ENCODE results near the gene KIAA1958. TPM values are rescaled to one million over a fixed set of nuclear protein-coding genes. Genes with fewer than 3 reads are reported as not detected.

The KIAA1958 gene
- total RNA-seq, 2 donors from 2014 or later: 7.0 to 42.8 TPM

DNA sequence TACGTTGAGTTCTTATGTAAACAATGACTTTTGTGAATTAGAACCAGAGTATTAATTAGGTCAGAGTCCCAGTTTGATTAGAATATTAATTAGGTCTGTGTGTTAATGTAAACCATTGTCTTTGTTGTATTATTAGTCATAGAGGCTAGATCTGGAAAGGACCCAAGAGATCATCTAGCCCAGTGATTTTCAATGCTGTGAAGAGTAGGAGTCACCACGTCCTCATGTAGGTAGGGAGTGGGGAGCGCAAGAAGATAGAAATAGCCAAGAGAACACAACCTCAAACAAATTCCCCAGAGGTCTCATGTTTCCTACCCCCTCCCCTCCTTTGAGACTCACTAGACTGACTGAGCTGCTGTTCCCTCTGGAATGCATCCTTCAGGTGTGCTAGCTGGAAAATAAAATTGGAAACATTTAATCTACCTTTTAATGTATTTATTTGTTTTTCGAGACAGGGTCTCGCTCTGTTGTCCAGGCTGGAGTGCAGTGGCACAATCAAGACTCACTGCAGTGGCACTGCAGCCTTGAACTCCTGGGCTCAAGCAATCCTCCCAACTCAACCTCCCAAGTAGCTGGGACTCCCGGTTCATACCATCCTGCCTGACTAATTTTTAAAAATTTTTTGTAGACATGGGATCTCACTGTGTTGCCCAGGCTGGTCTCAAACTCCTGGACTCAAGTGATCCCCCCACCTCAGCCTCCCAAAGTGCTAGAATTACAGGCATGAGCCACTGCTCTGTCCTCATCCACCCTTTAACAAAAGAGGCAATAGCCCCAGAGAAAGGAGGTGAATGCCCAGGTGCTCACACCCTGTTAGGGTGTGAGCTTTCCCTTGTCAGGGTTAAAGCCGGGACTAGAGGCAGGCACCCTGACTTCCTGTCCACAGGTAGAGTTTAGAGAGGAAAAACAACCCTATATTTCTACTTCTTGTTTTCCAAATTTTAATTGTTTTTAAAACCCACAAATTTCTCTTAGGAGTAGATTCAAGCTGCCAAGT is 138.4 kb downstream of the KIAA1958 start:
- Histone ChIP-seq H3K4me3 (no peak overlapping the region), H3K9me3 (no peaks in the 10 kb centered on the region), H3K27ac (no peak overlapping the region), H3K36me3 (no peaks in the 10 kb centered on the region), H3K4me1 (replicated peaks) (no peaks in the 10 kb centered on the region), H3K27me3 (replicated peaks; ENCODE audit: insufficient read depth) (no peaks in the 10 kb centered on the region)
- no peak for DNase-seq (ENCODE audit: low spot score)
- TF ChIP-seq, protein P1, sequence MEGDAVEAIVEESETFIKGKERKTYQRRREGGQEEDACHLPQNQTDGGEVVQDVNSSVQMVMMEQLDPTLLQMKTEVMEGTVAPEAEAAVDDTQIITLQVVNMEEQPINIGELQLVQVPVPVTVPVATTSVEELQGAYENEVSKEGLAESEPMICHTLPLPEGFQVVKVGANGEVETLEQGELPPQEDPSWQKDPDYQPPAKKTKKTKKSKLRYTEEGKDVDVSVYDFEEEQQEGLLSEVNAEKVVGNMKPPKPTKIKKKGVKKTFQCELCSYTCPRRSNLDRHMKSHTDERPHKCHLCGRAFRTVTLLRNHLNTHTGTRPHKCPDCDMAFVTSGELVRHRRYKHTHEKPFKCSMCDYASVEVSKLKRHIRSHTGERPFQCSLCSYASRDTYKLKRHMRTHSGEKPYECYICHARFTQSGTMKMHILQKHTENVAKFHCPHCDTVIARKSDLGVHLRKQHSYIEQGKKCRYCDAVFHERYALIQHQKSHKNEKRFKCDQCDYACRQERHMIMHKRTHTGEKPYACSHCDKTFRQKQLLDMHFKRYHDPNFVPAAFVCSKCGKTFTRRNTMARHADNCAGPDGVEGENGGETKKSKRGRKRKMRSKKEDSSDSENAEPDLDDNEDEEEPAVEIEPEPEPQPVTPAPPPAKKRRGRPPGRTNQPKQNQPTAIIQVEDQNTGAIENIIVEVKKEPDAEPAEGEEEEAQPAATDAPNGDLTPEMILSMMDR (IDR thresholded peaks at IDR 0.05): no peak
- 83% methylated on average over 7 of the region's 7 CpGs for WGBS
- intact Hi-C loops (cut with DNase I): no loop called here

DNA sequence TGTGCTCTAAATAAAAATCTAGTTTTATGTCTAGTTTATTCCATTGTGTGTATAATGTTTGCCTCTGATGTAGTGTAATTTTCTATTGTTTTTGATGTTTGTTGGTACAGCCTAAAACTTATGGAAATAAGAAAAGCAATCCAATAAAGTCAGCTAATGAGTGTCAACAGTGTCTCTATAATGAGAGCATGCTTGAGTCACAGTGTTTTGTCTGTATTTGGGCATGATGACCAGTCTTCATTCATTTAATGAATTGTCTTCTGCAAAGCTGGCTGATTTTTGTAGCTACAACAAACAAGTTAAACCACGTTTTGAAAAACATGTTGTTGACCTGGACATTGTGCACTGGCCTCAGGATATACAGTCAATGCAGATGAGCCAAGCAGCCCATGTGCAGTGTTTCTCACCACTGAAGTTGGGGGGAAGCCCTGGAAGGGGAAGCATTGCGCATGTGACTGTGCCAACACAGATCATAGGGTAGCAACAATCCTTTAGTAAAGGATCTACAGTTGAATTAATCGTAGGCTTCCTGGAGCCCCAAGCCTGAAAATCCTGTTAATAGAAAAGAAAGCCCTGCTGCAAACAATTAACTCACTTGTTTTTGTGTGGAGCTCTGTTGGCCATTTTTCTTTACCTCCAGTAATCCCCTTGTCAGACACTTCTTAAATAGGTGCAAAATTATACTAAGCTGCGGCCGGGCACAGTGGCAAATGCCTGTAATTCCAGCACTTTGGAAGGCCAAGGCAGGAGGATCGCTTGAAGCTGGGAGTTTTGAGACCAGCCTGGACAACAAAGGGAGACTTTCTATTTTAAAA is 143.3 kb downstream of the KIAA1958 start:
- H3K4me3 ChIP-seq: no peak overlapping the region
- no peak for DNase-seq (ENCODE audit: low spot score)
- no peak overlapping the region for H3K27ac ChIP-seq
- 81% methylated on average over 6 of the region's 6 CpGs for WGBS
- intact Hi-C loops (cut with DNase I): no loop called here
- H3K27me3 ChIP-seq (replicated peaks; ENCODE audit: insufficient read depth): no peaks in the 10 kb centered on the region
- no peaks in the 10 kb centered on the region for H3K4me1 ChIP-seq (replicated peaks)
- TF ChIP-seq POLR2AphosphoS5 (IDR thresholded peaks at IDR 0.05): no peak
- TF ChIP-seq POLR2A (IDR thresholded peaks at IDR 0.05): no peak
- TF ChIP-seq, protein P1 (IDR thresholded peaks at IDR 0.05): no peak
- no peaks in the 10 kb centered on the region for H3K9me3 ChIP-seq
- H3K36me3 ChIP-seq: no peaks in the 10 kb centered on the region

DNA sequence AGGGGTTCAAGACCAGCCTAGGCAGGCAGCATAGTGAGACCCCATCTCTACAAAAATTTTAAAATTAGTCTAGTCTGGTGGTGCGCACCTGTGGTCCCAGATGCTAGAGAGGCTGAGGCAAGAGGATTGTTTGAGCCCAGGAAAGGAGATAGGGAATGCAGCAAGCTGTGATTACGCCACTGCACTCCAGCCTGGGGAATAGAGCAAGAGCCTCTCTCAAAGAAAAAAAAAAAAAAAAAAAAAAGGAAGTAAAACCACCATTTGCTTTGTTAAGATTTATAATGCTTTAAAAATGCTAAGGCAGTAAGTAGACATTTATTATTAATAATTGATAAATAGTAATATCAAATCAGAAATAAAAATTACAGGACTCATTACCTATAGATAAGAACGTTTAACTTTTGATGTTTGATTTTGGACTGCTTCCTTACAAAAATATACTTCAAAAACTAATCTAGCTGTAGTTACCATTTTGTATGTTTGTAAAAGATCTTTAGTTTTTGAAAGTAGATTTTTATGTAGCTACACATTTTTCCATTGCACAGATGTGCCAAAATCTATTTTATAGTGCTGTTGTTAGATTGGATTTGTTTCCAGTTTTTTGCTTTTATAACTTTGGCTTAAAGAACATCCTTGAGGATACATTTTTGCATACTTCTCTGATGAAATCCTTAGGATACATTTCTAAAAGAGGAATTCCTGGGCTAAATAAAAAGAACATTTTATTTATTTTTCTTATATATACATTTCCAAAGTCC is 144.9 kb downstream of the KIAA1958 start:
- H3K27ac ChIP-seq: no peak overlapping the region
- no peak for DNase-seq (ENCODE audit: low spot score)
- H3K4me1 ChIP-seq (replicated peaks): no peaks in the 10 kb centered on the region
- H3K27me3 ChIP-seq (replicated peaks; ENCODE audit: insufficient read depth): no peaks in the 10 kb centered on the region
- no peak overlapping the region for H3K4me3 ChIP-seq
- WGBS: 79% methylated on average over 3 of the region's 3 CpGs
- no peaks in the 10 kb centered on the region for H3K36me3 ChIP-seq
- TF ChIP-seq, protein P1 (IDR thresholded peaks at IDR 0.05): no peak
- TF ChIP-seq POLR2A (IDR thresholded peaks at IDR 0.05) (no peak), POLR2AphosphoS5 (IDR thresholded peaks at IDR 0.05) (no peak)
- no peaks in the 10 kb centered on the region for H3K9me3 ChIP-seq
- intact Hi-C loops (cut with DNase I): no loop called here

DNA sequence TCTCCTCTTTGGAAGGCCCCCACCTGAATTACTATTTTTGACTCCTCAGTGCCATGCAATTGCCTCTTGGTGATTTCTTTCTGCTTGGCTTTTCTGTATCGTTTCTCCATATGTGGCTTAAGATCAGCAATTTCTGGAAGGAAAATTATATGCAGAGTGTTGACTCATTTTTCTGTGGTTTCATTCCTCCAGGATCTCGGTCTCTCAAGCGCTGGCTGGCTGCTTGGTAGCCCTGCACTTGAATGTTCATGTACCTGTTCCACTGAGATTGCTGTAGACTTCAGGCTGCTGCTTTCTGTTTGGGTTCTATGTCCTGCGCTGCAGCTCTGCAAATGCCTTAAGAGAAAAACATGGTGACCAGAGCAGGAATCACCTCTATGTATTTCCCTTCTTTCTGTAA is 153.7 kb downstream of the KIAA1958 start:
- Histone ChIP-seq H3K36me3 (no peaks in the 10 kb centered on the region), H3K4me1 (replicated peaks) (no peaks in the 10 kb centered on the region), H3K27me3 (replicated peaks; ENCODE audit: insufficient read depth) (no peaks in the 10 kb centered on the region), H3K4me3 (no peak overlapping the region), H3K9me3 (no peaks in the 10 kb centered on the region), H3K27ac (no peak overlapping the region)
- TF ChIP-seq POLR2AphosphoS5 (IDR thresholded peaks at IDR 0.05) (no peak), POLR2A (IDR thresholded peaks at IDR 0.05) (no peak)
- TF ChIP-seq, protein P1 (IDR thresholded peaks at IDR 0.05): no peak
- DNase-seq (ENCODE audit: low spot score): no peak
- intact Hi-C loops (cut with DNase I): no loop called here
- WGBS: 97% methylated on average over 4 of the region's 4 CpGs
